Mucosa of stomach (tissue), 1 donor: ENCODE data around the gene RNF44.

Source experiments
- H3K27me3 ChIP-seq: one replicate; pipeline ENCODE4 v1.7.0; 2013; ENCODE audit warnings: mild to moderate bottlenecking, low read length; ENCODE audit not compliant: control insufficient read depth, insufficient read depth
- H3K36me3 ChIP-seq: one replicate; pipeline ENCODE4 v1.7.0; 2013; ENCODE audit warnings: low read length; ENCODE audit not compliant: control insufficient read depth, insufficient read depth
- H3K4me1 ChIP-seq: one replicate; pipeline ENCODE4 v1.7.0; 2013; ENCODE audit warnings: mild to moderate bottlenecking, low read length; ENCODE audit not compliant: control insufficient read depth, insufficient read depth
- H3K4me3 ChIP-seq: one replicate; pipeline ENCODE4 v1.7.0; 2013; ENCODE audit warnings: low read length
- H3K9ac ChIP-seq: one replicate; pipeline ENCODE4 v1.7.0; 2013; ENCODE audit warnings: mild to moderate bottlenecking, low read length, moderate library complexity
- H3K9me3 ChIP-seq: one replicate; pipeline ENCODE4 v1.7.0; 2013; ENCODE audit warnings: mild to moderate bottlenecking, low read length, moderate library complexity; ENCODE audit not compliant: control insufficient read depth
- donor health status: Pancreatic carcinoma.

RNF44 gene

GRCh38 chr5:176549871-176550270 lies 12.7 kb upstream of the RNF44 start:
- Histone ChIP-seq H3K4me1 (peaks cover 74% of the 10 kb centered on the region), H3K9me3 (no peaks in the 10 kb centered on the region), H3K9ac (peak overlapping the region; percentile 87), H3K27me3 (peaks cover 5% of the 10 kb centered on the region), H3K4me3 (peak overlapping the region; percentile 74), H3K36me3 (no peaks in the 10 kb centered on the region)

- Histone ChIP-seq H3K36me3 (no peaks in the 10 kb centered on the region), H3K9ac (peak within 1 kb of the TSS; percentile 87), H3K4me1 (peaks cover 71% of the 10 kb centered on the region), H3K27me3 (peaks cover 5% of the 10 kb centered on the region), H3K4me3 (peak within 1 kb of the TSS; percentile 74), H3K9me3 (no peaks in the 10 kb centered on the region)
These were observed 11.8 kb upstream of the RNF44 start, which contains the start of gene CDHR2 for GRCh38 chr5:176548967-176549444. Gene CDHR2, plus strand, starts transcription at chr5:176549342. Its CDS starts 16,011 bp downstream, at chr5:176565353.

GRCh38 chr5:176547802-176548201 lies 10.6 kb upstream of the RNF44 start:
- no peaks in the 10 kb centered on the region for H3K9me3 ChIP-seq
- no peaks in the 10 kb centered on the region for H3K36me3 ChIP-seq
- peaks cover 60% of the 10 kb centered on the region for H3K4me1 ChIP-seq
- peak overlapping the region; percentile 68 for H3K9ac ChIP-seq
- no peak overlapping the region for H3K4me3 ChIP-seq
- H3K27me3 ChIP-seq: peaks cover 5% of the 10 kb centered on the region

- no peak overlapping the region for H3K4me3 ChIP-seq
These were observed 8.7 kb upstream of the RNF44 start for GRCh38 chr5:176545737-176546509.

GRCh38 chr5:176545388-176545736 lies 8.2 kb upstream of the RNF44 start:
- H3K4me1 ChIP-seq: peaks cover 70% of the 10 kb centered on the region
- no peaks in the 10 kb centered on the region for H3K27me3 ChIP-seq
- H3K9me3 ChIP-seq: no peaks in the 10 kb centered on the region
- no peak overlapping the region for H3K4me3 ChIP-seq
- H3K9ac ChIP-seq: peak overlapping the region; percentile 96
- no peaks in the 10 kb centered on the region for H3K36me3 ChIP-seq

More at GRCh38 chr5:176545737-176546509, 8.7 kb upstream of the RNF44 start:
- Histone ChIP-seq H3K36me3 (no peaks in the 10 kb centered on the region), H3K27me3 (no peaks in the 10 kb centered on the region), H3K9me3 (no peaks in the 10 kb centered on the region), H3K9ac (peak overlapping the region; percentile 96), H3K4me1 (peaks cover 70% of the 10 kb centered on the region)

- no peaks in the 10 kb centered on the region for H3K27me3 ChIP-seq
- H3K4me3 ChIP-seq: peak overlapping the region; percentile 78
- peak overlapping the region; percentile 96 for H3K9ac ChIP-seq
- H3K36me3 ChIP-seq: no peaks in the 10 kb centered on the region
- no peaks in the 10 kb centered on the region for H3K9me3 ChIP-seq
- H3K4me1 ChIP-seq: peaks cover 57% of the 10 kb centered on the region
These were observed 6.4 kb upstream of the RNF44 start for GRCh38 chr5:176543428-176544182.

GRCh38 chr5:176542596-176543427 lies 5.6 kb upstream of the RNF44 start:
- H3K9ac ChIP-seq: peak overlapping the region; percentile 68
- no peaks in the 10 kb centered on the region for H3K9me3 ChIP-seq
- no peaks in the 10 kb centered on the region for H3K27me3 ChIP-seq
- peak overlapping the region; percentile 12 for H3K4me3 ChIP-seq
- H3K36me3 ChIP-seq: no peaks in the 10 kb centered on the region
- peaks cover 49% of the 10 kb centered on the region for H3K4me1 ChIP-seq

GRCh38 chr5:176542135-176542595 lies 5.0 kb upstream of the RNF44 start:
- Histone ChIP-seq H3K9ac (peak overlapping the region; percentile 68), H3K4me3 (peak overlapping the region; percentile 12), H3K9me3 (no peaks in the 10 kb centered on the region), H3K4me1 (peaks cover 43% of the 10 kb centered on the region), H3K36me3 (no peaks in the 10 kb centered on the region), H3K27me3 (no peaks in the 10 kb centered on the region)

GRCh38 chr5:176541338-176542134 lies 4.3 kb upstream of the RNF44 start:
- peaks cover 36% of the 10 kb centered on the region for H3K4me1 ChIP-seq
- H3K4me3 ChIP-seq: no peak overlapping the region
- no peaks in the 10 kb centered on the region for H3K36me3 ChIP-seq
- no peaks in the 10 kb centered on the region for H3K27me3 ChIP-seq
- peak overlapping the region; percentile 68 for H3K9ac ChIP-seq
- H3K9me3 ChIP-seq: no peaks in the 10 kb centered on the region

GRCh38 chr5:176540956-176541337 lies 3.7 kb upstream of the RNF44 start:
- no peaks in the 10 kb centered on the region for H3K27me3 ChIP-seq
- H3K36me3 ChIP-seq: no peaks in the 10 kb centered on the region
- H3K4me1 ChIP-seq: peaks cover 35% of the 10 kb centered on the region
- H3K9me3 ChIP-seq: no peaks in the 10 kb centered on the region
- no peak overlapping the region for H3K4me3 ChIP-seq
- H3K9ac ChIP-seq: no peak overlapping the region

GRCh38 chr5:176540476-176540899 lies 3.3 kb upstream of the RNF44 start:
- Histone ChIP-seq H3K27me3 (no peaks in the 10 kb centered on the region), H3K9ac (no peak overlapping the region)

More at GRCh38 chr5:176540476-176540899, 3.3 kb upstream of the RNF44 start:
- Histone ChIP-seq H3K4me1 (peaks cover 35% of the 10 kb centered on the region), H3K36me3 (no peaks in the 10 kb centered on the region), H3K4me3 (no peak overlapping the region), H3K9me3 (no peaks in the 10 kb centered on the region)
